ENCODE measurements around the gene TCEA3. TPM values are rescaled to one million over a fixed set of nuclear protein-coding genes. Genes with fewer than 3 reads are reported as not detected.
A peak's percentile ranks its signal among the peaks of the same experiment; 100 is the strongest.
"Not testable (repeated sequence)": the region's sequence is repeated elsewhere in the genome, so short reads cannot be mapped to it uniquely, and the experiment has no call there.

Gene TCEA3
- total RNA-seq, 2 experiments from 2014 or later, result 6.3 to 7.4 TPM

DNA sequence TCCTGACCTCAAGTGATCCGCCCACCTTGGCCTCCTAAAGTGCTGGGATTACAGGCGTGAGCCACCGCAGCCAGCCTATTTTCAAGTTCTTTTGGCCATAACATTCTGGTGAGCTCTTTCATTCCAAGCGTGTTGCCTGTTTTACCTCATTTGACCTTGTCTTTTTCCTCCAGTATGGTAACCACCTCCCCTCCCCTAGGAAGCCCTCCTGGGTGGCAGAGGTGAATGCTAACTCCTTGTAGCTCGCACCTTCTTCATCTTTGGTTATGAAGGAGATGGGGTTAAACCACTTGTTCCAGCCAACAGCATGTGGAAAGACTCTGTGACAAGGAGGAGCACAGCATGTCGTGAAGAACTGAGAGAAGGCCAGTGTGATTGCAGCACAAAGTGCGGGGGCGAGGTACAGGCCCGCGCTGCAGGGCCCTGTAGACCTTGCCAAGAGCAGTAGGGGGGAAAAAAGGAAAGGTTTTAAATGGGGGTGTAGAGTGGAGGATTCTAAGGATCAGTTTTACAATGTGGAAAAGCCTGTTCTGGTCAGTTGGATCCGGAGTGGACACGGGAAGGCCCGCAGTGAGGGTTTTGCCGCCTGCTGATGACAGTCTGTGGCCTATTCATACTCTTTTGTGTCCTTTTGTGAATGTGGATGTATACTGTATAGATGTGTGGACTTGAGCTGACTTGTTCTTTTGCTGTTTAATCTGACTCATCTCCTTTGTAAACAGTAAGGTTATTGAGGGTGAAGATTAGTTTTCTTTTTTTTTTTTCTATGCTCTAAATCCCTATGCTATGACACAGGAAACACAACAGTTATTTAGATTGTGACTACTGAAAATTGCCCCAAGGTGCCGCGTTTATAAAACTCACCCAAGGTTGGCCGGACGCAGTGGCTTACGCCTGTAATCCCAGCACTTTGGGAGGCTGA lies 47.4 kb downstream of the TCEA3 start:
- Mint-ChIP-seq H3K36me3 (peaks cover 4% of the 10 kb centered on the region), H3K4me3 (no peak overlapping the region), H3K4me1 (no peaks in the 10 kb centered on the region), H3K27me3 (no peaks in the 10 kb centered on the region), H3K27ac (peak overlapping the region; percentile 4), H3K9me3 (no peaks in the 10 kb centered on the region)
- no peak for DNase-seq

DNA sequence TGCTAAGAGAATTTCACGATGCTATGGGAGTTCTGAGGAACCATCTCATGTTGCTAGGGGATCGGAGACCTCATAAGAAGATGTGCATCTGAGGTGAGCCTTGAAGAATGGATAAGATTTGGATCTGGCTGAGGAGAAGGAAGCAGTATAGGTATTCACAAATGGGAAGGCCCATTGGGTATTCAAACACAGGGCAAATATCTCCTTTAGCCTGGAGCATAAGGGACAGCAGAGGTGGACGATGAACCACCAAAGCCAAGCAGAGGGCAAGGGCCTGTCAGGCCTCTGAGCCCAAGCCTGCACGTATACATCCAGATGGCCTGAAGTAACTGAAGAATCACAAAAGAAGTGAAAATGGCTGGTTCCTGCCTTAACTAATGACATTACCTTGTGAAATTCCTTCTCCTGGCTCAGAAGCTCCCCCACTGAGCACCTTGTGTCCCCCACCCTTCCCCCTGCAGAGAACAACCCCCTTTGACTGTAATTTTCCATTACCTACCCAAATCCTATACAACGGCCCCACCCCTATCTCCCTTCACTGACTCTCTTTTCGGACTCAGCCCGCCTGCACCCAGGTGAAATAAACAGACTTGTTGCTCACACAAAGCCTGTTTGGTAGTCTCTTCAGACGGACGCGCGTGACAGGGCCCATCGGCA lies 50.3 kb downstream of the TCEA3 start:
- H3K36me3 Mint-ChIP-seq, DNase-seq, H3K27me3 Mint-ChIP-seq, H3K9me3 Mint-ChIP-seq, H3K27ac Mint-ChIP-seq, H3K4me3 Mint-ChIP-seq: not testable (repeated sequence)
- H3K4me1 Mint-ChIP-seq, result peaks cover 16% of the 10 kb centered on the region

DNA sequence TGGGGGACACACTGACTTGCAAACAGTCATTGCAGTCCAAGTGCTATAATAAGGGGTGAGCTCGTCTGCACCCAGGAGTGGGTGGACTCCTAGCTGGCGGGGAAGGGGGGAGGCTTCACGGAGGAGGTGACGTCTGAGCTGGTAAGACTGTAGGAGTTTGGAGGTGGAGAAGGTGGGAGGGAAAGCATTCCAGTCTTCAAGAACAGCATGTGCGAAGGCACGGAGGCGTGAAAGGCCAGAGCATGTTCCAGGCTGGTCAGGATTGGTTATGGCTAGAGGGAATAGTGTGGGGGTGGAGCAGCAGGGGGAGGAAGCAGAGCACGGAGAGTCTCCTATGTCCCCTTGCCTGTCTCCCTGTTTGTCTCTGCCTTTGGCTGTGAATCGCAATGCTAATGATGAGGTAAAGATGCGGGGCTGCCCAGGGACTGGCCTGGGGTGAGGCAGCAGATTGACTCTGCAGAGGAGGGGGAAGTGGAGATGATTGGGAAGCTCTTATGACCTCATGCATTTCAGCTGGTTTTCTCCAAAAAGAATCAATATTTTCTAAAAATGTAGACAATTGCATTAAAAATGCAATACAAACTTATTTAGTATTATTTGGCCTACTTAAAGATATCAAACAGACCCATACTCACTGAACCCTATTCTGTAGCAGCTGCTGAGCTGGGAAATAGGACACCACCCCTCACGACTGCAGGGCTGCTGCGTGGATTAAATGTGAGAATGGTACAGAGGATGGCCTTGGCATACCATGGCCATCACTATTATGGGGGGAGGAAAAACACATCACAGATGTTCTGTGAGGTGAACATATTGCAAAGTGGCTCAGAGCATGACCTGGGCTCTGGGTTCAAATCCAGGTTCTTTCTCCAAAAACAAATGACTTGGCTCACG lies 52.3 kb downstream of the TCEA3 start:
- Mint-ChIP-seq H3K27me3 (no peaks in the 10 kb centered on the region), H3K36me3 (peaks cover 11% of the 10 kb centered on the region), H3K27ac (no peak overlapping the region), H3K4me3 (no peak overlapping the region), H3K9me3 (no peaks in the 10 kb centered on the region), H3K4me1 (peaks cover 22% of the 10 kb centered on the region)
- no peak for DNase-seq

DNA sequence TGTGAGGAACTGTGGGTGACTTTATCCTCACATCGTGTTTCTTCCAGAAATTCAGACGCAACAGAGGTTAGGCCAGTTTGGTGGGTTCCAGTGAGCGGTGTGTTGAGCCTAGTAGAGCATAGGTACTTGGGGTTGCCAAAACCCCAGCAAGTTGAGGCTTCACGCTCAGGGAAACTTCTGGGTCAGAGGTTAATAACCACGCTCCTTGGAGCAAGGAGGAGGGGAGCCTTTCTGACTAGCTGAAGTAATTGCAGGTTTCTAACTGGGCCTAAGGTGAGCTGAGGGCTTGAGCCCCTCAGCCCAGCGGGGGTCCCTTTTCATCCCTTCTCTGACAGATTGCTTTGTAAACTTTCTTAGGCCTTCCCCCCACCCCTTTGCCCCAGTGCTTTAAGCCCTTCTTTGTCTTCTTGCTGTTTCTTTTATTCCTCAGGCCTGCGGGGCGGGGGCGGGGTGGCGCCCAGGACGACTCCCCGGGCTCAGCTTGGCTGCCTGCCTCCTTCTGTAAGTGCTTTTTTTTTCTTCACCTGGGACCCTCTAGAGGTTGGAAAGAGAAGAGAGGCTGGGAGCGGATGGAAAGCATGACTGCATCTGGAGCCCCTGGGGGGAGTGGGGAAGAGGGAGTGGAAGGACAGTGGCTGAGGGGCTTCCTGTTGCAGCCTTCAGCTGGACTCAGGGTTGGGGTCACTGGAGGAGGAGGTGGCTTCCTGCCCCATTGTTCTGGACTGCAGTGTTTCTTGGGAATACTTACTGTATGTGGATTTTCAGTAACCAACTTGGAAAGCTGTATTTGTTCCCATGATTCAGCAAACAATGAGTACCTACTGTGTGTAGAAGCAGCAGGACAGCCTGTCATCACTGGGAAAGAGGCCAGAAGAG lies 53.6 kb downstream of the TCEA3 start:
- Mint-ChIP-seq H3K27me3 (no peaks in the 10 kb centered on the region), H3K9me3 (peaks cover 1% of the 10 kb centered on the region), H3K27ac (no peak overlapping the region), H3K4me3 (peak overlapping the region; percentile 19), H3K4me1 (peaks cover 33% of the 10 kb centered on the region), H3K36me3 (peaks cover 23% of the 10 kb centered on the region)
- no peak for DNase-seq

DNA sequence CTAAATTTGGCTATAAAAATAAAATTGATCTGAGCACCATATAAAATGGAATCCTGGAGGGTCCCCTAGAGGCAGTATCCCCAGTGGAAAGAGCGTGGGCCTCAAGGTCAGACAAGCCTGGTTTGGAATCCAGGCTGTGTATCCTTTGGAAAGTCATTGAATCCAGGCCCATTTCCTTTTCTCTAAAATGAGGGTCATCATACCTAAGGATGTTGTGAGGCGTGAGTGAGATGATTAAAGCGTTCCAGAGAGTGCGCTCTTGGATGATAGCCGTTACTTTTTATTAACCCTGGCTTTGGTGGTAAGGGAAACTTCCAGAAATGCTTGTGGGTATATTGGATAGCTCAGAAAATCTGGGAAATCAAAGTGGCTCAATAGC lies 54.2 kb downstream of the TCEA3 start:
- H3K27ac Mint-ChIP-seq, result no peak overlapping the region
- peaks cover 1% of the 10 kb centered on the region for H3K9me3 Mint-ChIP-seq
- H3K4me3 Mint-ChIP-seq, result peak overlapping the region; percentile 94
- peaks cover 33% of the 10 kb centered on the region for H3K4me1 Mint-ChIP-seq
- H3K27me3 Mint-ChIP-seq, result no peaks in the 10 kb centered on the region
- peaks cover 26% of the 10 kb centered on the region for H3K36me3 Mint-ChIP-seq
- no peak for DNase-seq

DNA sequence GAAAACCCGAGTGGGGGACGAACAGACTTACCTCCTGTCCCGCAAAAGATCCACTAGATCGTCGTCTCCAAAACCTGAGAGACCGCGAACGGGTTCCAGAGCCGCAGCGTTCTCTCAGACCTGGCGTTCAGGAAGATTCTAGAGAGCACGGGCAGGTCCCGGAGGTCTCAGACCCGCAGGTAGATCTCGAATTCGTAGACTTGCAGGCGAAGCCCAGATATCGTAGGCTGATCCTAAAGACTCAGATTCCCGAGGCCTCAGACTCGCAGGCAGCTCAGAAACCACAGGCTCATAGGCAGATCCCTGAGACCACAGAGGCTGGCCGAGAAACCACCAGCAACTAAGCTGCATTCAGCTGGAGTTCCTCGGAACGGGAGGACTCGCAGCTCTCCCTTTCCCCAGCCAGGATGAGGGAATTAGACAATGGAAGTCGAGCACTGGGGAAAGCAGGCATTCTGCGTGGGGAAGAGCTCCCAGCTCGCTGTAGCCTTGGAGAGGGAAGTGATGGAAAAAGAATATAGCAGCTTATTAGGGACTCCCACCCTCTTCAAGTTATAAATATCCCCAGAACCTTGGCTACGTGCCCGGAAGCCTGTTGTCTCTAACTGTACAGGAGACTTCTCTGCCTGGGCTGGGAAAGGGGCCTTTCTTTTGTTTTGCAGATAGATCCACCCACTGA lies 55.1 kb downstream of the TCEA3 start, which contains the start of gene ZNF436:
TSS of gene ZNF436 (minus strand) at position 502 of the 679 bp plus-strand sequence. CDS start 1,831 bp downstream, outside the sequence.
- peaks cover 1% of the 10 kb centered on the region for H3K9me3 Mint-ChIP-seq
- DNase-seq, result peak; percentile 45

DNA sequence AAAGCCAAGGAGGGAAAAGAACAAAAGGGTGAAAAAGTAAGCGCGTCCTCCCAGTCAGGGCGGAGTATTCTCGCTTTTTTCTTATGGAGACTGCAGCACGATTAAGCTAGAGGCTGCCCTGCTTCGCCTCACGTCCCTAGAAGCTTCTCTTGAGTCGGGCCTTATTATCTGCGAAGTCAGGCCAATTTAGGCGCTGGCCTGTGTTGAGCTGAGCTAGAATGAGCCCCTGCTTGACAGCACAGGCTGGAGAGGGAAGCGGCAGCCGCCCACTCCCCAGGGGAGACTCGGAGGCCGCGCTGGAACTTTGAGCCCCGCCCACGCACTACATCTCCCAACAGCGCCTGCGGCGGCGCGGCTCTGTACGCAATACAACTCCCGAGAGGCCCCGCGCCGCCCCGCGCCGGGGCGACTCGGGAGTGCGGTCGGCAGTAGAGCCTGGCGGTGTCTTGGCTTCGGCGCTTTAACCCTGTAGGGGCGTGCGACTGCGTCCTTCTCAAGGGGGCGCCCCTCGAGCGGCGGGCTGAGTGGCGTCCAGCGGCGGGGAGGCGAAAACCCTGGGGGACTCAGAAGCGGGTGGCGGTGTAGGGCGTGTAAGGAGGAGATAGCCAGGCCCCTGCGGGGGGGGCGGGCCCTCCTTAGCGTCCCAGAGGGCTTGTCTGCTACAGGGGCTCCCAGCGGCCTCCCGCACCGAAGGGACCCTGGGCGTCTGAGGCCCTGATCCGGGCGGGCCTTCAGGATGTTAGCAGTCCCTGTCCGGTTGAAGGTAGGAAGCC lies 55.8 kb downstream of the TCEA3 start:
- Mint-ChIP-seq H3K9me3 (peaks cover 4% of the 10 kb centered on the region), H3K27me3 (no peaks in the 10 kb centered on the region), H3K36me3 (peaks cover 40% of the 10 kb centered on the region), H3K4me3 (peak overlapping the region; percentile 94), H3K4me1 (peaks cover 33% of the 10 kb centered on the region), H3K27ac (peak overlapping the region; percentile 96)
- peak; percentile 91 for DNase-seq

More for the DNA sequence above, 55.1 kb downstream of the TCEA3 start, which contains the start of gene ZNF436:
- Mint-ChIP-seq H3K4me1 (peaks cover 33% of the 10 kb centered on the region), H3K4me3 (peak within 1 kb of the TSS; percentile 94), H3K27me3 (no peaks in the 10 kb centered on the region), H3K36me3 (peaks cover 33% of the 10 kb centered on the region), H3K27ac (peak within 1 kb of the TSS; percentile 96)

DNA sequence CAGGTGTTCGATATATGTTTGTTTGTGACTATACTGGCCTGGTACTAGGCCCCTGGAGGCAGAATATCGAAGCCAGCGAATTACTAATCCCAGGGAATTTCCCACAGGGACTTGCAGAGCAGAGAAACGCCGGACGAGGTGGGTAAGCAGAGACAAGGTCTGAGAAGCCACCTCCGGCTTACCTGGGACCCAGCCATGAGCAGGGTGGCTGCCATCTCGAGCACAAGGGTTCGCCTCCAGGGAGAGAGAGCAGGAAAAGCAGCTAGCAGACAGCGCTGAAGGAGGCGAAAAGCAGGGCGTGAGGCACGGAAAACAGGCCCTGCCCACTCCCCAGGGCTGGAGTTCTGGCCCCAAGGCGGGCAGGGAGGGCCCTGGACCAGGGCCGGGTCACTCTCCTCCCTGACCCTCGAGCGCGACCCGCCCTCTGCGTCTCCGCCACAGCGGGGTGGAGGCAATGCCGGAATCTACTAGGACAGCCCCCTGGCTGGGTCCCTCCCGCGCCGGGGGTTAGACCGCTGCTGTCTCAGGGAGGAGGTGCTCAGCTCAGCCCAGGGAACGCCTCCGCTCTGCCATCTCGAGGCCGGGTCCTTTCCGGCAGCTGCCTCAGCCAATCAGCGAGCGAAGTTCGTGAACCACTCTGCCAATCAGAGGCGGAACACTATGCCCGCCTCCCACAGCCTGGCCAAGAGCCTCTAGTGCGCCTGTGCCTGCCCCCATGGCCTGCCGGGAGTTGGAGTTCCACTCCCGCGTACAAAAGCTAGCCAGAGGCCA lies 56.6 kb downstream of the TCEA3 start:
- no peaks in the 10 kb centered on the region for H3K27me3 Mint-ChIP-seq
- peaks cover 8% of the 10 kb centered on the region for H3K9me3 Mint-ChIP-seq
- H3K27ac Mint-ChIP-seq, result peak overlapping the region; percentile 96
- peaks cover 48% of the 10 kb centered on the region for H3K36me3 Mint-ChIP-seq
- DNase-seq, result peak; percentile 99
- H3K4me3 Mint-ChIP-seq, result peak overlapping the region; percentile 94
- H3K4me1 Mint-ChIP-seq, result peaks cover 33% of the 10 kb centered on the region

DNA sequence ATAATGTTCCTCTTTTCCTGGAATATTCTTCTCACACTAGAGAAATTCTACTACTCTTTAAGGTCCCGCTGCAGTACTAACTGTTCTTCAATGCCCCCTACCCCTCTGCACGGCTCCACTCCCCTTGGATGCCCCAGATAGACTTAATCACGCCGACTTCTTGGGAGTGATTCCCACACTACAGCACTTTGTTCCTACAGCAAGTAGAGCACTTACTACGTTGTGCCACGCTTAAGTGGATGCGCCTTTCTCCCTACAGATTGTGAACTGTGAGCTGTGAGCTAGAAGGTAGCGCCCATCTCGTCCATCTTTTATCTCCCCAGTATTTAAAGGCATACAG lies 57.1 kb downstream of the TCEA3 start:
- Mint-ChIP-seq H3K4me1 (peaks cover 33% of the 10 kb centered on the region), H3K27ac (peak overlapping the region; percentile 96), H3K36me3 (peaks cover 52% of the 10 kb centered on the region), H3K4me3 (peak overlapping the region; percentile 94), H3K27me3 (no peaks in the 10 kb centered on the region), H3K9me3 (peaks cover 14% of the 10 kb centered on the region)
- DNase-seq, result no peak

DNA sequence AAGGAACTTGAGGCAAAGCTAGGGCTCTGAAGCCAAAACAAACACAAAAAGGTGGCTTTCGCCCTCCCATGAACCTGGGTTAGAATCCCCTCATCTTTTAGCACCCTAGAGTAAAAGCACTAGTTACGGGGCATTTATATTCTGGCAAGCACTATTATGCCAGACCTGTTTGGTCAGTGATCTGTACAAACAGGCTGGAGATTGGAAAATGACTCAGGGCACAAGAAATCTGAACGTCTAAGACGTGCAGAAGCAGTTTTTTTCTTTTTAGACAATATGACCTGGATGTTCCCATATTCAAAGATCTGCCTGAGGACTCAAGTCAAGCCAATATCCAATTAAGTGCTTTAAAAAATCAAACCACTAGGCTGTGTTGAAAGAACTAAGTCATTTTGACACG lies 58.0 kb downstream of the TCEA3 start:
- no peaks in the 10 kb centered on the region for H3K27me3 Mint-ChIP-seq
- peaks cover 20% of the 10 kb centered on the region for H3K9me3 Mint-ChIP-seq
- no peak overlapping the region for H3K27ac Mint-ChIP-seq
- no peak for DNase-seq
- H3K36me3 Mint-ChIP-seq, result peaks cover 58% of the 10 kb centered on the region
- peaks cover 32% of the 10 kb centered on the region for H3K4me1 Mint-ChIP-seq
- H3K4me3 Mint-ChIP-seq, result peak overlapping the region; percentile 94

DNA sequence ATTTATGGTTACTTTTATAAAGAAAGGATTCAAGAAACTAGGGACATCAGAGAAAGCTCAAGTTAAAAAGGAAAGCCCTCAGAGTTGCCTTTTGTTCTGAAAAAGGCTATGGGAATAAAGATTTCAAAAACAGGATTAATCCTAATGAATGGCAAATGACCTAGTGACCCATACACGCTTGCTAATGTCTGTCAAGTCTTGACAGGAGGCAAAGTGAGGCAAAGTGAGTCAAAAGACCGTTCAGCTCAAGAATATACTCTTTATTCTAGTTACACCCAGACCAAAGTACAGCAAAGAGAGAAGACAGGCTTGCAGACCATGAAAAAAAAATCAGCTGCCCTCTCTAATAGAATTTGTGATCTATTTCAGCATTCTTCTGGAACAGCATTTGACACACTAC lies 58.4 kb downstream of the TCEA3 start:
- Mint-ChIP-seq H3K36me3 (peaks cover 62% of the 10 kb centered on the region), H3K4me1 (peaks cover 32% of the 10 kb centered on the region), H3K27ac (no peak overlapping the region), H3K9me3 (peaks cover 24% of the 10 kb centered on the region), H3K27me3 (no peaks in the 10 kb centered on the region), H3K4me3 (no peak overlapping the region)
- no peak for DNase-seq

DNA sequence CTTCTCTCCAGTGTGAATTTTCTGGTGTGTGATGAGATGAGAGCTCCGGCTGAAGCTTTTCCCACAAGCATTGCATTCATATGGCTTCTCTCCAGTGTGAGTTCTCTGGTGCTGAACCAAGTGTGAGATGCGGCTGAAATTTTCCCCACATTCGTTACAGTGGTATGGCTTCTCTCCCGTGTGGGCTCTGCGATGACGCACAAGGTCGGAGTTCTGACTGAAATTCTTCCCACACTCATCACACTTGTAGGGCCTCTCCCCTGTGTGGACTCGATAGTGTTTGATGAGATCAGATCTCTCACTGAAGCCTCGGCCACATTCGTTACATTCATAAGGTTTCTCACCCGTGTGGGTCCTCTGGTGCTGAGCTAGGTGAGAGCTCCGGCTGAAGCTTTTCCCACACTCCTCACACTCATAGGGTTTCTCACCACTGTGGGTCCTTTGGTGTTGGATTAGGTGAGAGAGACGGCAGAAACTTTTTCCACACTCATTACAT lies 62.3 kb downstream of the TCEA3 start:
- Mint-ChIP-seq H3K27me3 (no peaks in the 10 kb centered on the region), H3K4me1 (peaks cover 12% of the 10 kb centered on the region), H3K9me3 (peaks cover 50% of the 10 kb centered on the region), H3K27ac (no peak overlapping the region), H3K36me3 (peaks cover 88% of the 10 kb centered on the region), H3K4me3 (no peak overlapping the region)
- DNase-seq, result no peak
